ENCODE measurements around the gene XPO6.
"Not testable (repeated sequence)": the region's sequence is repeated elsewhere in the genome, so short reads cannot be mapped to it uniquely, and the experiment has no call there.

Gene XPO6, protein sequence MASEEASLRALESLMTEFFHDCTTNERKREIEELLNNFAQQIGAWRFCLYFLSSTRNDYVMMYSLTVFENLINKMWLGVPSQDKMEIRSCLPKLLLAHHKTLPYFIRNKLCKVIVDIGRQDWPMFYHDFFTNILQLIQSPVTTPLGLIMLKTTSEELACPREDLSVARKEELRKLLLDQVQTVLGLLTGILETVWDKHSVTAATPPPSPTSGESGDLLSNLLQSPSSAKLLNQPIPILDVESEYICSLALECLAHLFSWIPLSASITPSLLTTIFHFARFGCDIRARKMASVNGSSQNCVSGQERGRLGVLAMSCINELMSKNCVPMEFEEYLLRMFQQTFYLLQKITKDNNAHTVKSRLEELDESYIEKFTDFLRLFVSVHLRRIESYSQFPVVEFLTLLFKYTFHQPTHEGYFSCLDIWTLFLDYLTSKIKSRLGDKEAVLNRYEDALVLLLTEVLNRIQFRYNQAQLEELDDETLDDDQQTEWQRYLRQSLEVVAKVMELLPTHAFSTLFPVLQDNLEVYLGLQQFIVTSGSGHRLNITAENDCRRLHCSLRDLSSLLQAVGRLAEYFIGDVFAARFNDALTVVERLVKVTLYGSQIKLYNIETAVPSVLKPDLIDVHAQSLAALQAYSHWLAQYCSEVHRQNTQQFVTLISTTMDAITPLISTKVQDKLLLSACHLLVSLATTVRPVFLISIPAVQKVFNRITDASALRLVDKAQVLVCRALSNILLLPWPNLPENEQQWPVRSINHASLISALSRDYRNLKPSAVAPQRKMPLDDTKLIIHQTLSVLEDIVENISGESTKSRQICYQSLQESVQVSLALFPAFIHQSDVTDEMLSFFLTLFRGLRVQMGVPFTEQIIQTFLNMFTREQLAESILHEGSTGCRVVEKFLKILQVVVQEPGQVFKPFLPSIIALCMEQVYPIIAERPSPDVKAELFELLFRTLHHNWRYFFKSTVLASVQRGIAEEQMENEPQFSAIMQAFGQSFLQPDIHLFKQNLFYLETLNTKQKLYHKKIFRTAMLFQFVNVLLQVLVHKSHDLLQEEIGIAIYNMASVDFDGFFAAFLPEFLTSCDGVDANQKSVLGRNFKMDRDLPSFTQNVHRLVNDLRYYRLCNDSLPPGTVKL

DNA sequence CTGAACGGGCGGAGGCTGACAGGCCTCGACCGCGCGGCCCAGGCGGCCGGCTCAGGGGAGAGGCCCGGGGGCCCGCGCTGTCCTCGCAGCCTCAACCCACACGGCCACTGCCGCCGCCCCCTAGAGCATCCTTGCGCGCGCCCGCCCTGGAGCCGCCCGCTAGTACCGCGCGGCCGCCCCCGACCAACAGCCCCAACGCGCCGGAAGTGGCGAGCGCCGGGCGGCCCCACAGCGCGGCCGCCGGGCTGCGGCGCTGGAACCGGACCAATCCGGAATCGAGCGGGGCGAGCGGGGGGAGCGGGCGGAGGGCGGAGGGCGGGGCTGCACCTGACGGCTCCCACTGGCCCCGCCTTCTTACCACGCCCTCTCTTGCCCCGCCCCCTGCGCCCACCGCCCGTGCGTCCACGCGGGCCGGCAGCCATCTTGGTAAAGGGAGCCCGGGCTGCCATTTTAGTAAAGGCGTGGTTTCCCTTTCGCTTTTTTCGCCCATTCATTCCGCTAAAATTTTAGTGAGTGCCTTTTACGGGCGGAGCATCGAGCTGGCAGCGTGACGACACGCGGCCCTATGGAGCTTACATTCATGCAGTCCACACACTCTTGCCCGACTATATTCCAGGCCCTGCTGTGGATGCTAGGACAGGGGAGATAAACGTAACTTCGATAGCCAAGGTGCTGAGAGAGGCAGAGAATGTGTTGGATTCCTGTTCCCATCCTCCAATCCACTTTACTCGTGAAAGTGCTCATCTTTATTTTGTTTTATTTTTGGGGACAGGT, at the start of gene XPO6:
XPO6 (minus strand) TSS at position 208 of the 774 bp plus-strand sequence. CDS start 597 bp downstream, outside the sequence.
- DNase-seq = peak; percentile 74

DNA sequence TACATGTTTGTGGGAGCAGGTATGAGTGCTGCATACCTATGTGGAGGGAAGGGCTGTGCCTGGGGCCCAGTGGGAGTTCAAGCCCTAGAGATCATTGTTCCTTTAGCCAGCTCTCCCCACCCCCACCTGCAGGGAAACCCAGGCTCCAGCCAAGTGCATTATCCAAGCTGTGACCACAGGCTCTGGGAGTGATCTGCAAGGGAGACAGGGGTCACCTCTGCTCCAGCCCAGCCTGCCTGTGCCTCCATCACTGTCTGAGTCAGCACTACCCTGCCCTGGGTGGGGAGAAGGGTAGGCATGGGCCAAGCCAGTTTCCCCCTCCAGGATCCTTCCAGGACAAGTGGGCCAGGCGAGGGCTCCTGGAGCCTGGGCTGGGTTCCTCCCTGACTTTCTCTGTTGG, 48.4 kb upstream of the XPO6 start:
- no peak for DNase-seq

GRCh38 chr16:28259781-28260150, 48.0 kb upstream of the XPO6 start:
- DNase-seq = no peak

DNA sequence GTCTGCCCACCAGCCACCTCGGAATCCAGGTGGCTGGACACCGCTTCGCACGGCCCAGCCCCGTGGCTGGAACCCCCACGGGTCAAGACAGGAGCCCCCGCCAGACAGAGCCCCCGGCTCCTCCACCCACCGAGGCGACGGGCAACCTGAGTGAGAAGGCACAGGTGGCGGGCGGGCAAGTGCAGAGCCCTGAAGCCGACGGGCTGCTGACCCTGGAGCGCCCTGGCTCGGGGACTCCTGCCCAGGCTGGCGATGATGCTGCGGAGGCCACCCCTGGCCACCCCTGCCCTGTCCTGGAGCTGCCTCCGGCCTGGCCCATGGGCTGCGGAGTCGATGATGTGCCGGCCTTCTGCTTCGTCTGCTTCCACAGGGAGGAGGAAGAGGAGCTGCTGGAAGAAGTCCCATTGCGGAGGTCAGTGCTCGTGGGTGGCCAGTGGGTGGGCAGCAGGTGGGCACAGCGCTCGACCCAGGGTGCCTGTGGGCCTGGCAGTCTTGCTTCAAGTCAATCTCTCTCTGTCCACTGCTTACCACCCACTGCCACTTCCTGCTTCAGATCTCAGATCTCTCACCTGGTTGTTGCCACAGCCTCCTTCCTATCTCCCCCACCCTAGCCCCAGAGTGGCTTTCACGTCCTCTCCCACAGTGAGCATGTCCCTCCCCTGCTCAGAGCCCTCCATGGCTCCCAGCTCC, 47.5 kb upstream of the XPO6 start:
- DNase-seq = no peak

DNA sequence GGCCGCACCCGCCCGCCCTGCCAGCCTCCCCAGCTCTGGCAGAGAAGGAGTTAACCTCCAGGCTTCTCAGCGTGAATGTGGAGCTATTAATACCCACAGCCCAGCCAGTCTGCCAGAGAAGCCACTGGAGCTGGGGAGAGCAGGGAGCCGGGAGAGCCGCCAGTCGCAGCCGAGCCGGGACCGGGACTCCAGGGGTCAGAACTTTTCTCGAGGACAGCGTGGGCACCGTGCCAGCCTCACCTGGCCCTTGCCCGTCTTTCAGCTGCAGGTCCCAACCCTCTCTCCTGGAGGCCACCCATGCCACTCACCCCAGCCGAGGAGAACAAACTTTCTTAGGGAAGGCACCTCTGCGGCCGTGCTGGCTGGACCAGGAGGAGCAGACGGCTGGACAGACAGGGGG, 46.8 kb upstream of the XPO6 start:
- DNase-seq = no peak

DNA sequence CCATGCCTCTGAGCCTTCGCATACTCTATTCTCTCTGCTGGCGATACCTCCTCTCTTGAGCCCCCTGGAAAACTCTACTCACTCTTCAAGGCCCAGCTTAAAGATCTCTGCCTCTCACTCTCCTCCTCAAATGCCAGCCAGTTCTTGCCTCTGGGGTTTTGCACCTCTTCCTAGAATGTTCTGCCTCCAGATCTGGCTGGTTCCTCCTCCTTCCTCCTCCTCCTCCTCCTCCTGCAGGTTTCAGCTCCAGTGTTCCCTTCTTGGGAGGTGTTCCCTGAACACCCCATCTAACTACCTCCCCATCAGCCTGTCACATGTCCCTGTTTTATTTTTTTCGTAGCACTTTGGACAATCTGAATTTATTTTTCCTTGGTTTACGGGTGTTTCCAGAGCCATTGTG, 45.5 kb upstream of the XPO6 start:
- no peak for DNase-seq

DNA sequence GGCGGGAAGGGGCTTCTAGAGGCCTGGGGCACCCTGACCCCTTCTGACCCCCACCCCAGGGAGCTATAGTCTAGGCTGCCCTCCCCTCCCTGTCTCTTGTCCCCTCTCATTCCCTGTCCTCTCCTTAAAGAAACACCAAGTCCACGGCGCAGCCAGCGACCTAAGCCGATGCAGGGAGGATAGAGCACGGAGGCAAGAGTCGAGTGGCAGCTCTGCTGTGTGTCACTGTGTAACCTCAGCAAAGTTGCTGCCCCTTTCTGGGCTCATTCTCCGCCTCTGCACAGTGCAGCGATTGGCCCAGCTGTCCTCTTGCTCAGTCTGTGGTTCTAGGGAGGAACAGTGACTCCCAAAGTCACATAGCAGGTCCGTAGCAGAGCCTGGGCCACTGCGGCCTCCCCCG, 44.1 kb upstream of the XPO6 start:
- DNase-seq = no peak

- DNase-seq = no peak
These were observed 42.4 kb upstream of the XPO6 start for GRCh38 chr16:28254158-28254557.

DNA sequence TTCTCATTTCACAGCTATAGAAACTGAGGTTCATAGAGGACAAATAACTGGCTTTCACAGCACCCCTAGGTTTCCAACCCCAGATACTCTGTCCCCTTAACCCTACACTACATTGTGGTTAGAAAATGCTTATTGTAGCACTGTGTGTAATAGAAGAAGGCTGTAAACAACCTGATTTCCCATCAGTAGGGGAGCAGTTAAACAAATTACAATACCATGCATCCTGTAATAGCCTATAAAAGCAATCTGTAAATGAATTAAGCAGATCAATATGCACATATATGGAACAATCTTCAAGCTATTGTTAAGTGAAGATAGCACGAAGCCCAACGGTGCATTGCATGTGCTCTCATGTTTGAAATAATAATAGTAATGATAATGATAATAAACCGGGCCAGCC, 39.2 kb upstream of the XPO6 start:
- no peak for DNase-seq

GRCh38 chr16:28249483-28249882, 37.7 kb upstream of the XPO6 start:
- not testable (repeated sequence) for DNase-seq

- DNase-seq = no peak
These were observed 30.2 kb upstream of the XPO6 start for GRCh38 chr16:28241924-28242323.

DNA sequence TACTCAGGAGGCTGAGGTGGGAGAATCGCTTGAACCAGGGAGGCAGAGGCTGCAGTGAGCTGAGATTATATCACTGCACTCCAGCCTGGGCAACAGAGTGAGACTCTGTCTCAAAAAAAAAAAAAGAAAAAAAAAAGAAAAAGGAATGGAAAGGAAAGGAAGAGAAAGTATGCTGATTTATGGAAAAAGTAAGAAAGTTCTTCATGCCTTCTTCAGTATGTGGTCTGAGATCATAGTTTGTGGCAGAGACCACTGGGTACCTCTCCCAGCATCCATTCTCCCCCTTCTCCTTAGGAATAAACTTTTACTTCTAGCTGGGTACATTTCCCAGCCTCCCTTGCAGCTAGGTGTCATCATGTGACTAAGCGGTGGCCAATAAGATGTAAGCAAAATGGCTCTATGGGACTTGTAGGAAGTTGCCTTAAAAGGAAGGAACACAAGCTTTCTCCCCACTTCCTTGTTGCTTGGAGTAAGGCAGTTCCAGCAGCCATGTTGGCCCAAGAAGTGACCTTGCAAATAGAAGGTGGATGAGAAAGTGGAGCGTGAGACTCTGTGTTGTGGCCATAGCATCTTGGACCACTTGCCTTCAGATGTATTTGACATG, 26.1 kb upstream of the XPO6 start:
- DNase-seq = no peak

GRCh38 chr16:28231763-28232162, 20.0 kb upstream of the XPO6 start:
- no peak for DNase-seq

GRCh38 chr16:28223909-28224308, 12.1 kb upstream of the XPO6 start:
- not testable (repeated sequence) for DNase-seq

DNA sequence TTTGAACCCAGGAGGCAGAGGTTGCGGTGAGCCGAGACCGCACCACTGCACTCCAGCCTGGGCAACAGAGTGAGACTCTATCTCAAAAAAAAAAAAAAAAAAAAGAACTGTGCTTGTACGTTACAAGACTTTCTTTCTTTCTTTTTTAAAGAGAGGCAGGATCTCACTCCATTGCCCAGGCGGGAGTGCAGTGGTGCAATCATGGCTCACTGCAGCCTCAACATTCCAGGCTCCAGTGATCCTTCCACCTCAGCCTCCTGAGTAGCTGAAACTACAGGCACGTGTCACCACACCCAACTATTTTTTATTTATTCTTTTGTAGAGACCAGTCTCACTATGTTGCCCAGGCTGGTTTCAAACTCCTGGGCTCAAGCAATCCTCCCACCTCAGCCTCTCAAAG, 8.0 kb upstream of the XPO6 start:
- not testable (repeated sequence) for DNase-seq

DNA sequence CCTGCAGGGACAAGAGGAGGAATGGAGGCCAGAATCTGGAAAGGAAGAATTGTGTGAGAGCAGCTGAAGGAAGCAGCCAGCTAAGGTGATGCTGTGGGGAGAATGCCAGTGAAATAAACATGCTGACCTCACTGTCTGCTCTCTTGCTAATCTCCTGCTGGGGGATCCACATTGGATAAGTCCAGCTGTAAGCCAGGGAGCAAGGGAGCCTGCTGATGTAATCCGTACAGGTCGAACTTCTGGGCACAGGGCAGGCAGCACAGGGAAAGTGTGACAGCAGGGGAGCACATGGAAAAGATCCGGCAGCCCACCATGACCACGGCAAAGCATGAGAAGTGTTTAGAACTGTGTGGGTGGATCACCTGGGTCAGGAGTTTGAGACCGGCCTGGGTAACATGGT, 7.5 kb upstream of the XPO6 start:
- no peak for DNase-seq

GRCh38 chr16:28218109-28218508, 6.3 kb upstream of the XPO6 start:
- DNase-seq = no peak

GRCh38 chr16:28217326-28217725, 5.6 kb upstream of the XPO6 start:
- DNase-seq = no peak

DNA sequence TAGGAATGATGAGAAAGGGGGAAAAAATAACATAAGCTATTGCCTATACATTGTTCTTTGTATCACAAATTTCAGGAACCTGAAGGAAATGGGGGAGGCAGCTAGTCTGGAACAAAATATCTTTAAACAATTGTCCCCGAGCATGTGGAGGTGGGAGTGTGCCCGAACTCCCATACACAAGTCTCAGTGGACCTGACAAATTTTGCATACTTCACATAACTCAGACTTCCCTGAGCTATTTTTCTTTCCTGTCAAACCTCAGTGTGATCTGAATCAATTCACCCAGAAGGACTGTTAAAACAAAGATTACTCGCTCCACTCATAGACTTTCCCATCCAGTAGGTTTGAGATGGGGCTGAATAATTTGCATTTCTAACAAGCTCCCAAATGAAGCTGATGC, 1.6 kb upstream of the XPO6 start:
- DNase-seq = no peak

DNA sequence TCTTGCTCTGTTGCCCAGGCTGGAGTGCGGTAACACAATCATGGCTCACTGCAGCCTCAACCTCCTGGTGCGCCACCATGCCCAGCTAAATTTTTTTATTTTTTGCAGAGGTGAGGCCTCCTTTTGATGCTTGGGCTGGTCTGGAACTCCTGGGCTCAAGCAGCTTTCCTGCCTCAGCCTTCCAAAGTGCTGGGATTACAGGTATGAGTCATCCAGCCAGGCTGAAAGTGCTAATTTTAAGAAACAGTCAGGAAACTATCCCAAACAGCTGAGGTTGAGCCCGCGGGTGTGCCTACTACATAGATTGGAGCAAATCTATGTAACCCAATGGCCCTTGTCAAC, 738 bp upstream of the XPO6 start:
- DNase-seq = no peak

DNA sequence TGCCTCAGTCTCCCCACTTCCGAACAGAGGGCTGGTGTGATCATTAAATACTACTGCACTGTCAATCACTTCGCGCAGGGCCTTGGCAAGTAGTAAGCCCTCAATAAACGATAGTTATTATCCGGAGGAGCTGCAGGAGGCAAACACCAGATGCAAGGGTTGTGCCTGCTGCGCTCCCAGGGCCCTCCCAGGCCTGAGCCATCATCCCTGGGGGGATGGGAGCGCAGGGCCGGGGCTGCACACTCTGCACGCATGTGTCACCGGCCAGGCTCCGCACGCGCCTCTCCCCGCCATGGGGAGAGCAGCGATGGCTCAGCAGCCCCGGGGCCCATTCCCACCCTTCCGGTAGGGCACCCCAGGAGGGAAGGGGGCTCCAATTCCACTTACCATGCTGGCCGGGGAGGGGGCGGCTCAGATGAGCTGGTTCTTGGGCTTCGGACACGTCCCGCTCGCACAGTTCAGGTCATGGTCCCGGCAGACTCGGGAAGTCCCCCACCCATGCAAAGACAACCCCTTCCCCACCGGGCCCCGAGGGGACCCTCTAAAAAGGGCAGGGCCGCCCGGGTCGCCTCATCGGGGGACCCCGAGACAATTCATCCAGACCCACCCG, 681 bp downstream of the XPO6 start:
- peak; percentile 49 for DNase-seq
